Measurements from ENCODE around the gene ZNF469. TPM values are rescaled to one million over a fixed set of nuclear protein-coding genes. Genes with fewer than 3 reads are reported as not detected.
"Not testable (repeated sequence)": the region's sequence is repeated elsewhere in the genome, so short reads cannot be mapped to it uniquely, and the experiment has no call there.

Gene ZNF469
- total RNA-seq, 1 donor from 2014 or later: 0.41 TPM

- DNase-seq (ENCODE audit: low spot score in 2 of 2) (no peak), FAIRE-seq (no peak)
These were observed 26.0 kb upstream of the ZNF469 start for GRCh38 chr16:88356727-88357199.

GRCh38 chr16:88357317-88358022 lies 25.3 kb upstream of the ZNF469 start:
- FAIRE-seq (no peak), DNase-seq (ENCODE audit: low spot score in 2 of 2) (no peak)

- FAIRE-seq: no peak
- DNase-seq (ENCODE audit: low spot score in 2 of 2): no peak
These were observed 24.7 kb upstream of the ZNF469 start for GRCh38 chr16:88358023-88358420.

- no peak for FAIRE-seq
- DNase-seq (ENCODE audit: low spot score in 2 of 2): no peak
These were observed 23.8 kb upstream of the ZNF469 start for GRCh38 chr16:88359008-88359407.

GRCh38 chr16:88360401-88360800 lies 22.4 kb upstream of the ZNF469 start:
- DNase-seq (ENCODE audit: low spot score in 2 of 2); FAIRE-seq: not testable (repeated sequence)

GRCh38 chr16:88360999-88361398 lies 21.8 kb upstream of the ZNF469 start:
- FAIRE-seq: no peak

GRCh38 chr16:88361775-88362174 lies 21.0 kb upstream of the ZNF469 start:
- DNase-seq (ENCODE audit: low spot score in 2 of 2) (no peak), FAIRE-seq (no peak)

More at GRCh38 chr16:88360999-88361398, 21.8 kb upstream of the ZNF469 start:
- no peak for DNase-seq (ENCODE audit: low spot score in 2 of 2)

- DNase-seq (ENCODE audit: low spot score in 2 of 2): no peak
- FAIRE-seq: no peak
These were observed 19.4 kb upstream of the ZNF469 start for GRCh38 chr16:88363239-88363891.

- FAIRE-seq (no peak), DNase-seq (ENCODE audit: low spot score in 2 of 2) (no peak)
These were observed 17.4 kb upstream of the ZNF469 start for GRCh38 chr16:88365244-88365865.

- FAIRE-seq: no peak
- DNase-seq (ENCODE audit: low spot score in 2 of 2): no peak
These were observed 16.6 kb upstream of the ZNF469 start for GRCh38 chr16:88366032-88366703.

- no peak for FAIRE-seq
- no peak for DNase-seq (ENCODE audit: low spot score in 2 of 2)
These were observed 16.1 kb upstream of the ZNF469 start for GRCh38 chr16:88366704-88367047.

GRCh38 chr16:88367560-88367959 lies 15.2 kb upstream of the ZNF469 start:
- DNase-seq (ENCODE audit: low spot score in 2 of 2) (no peak), FAIRE-seq (no peak)

GRCh38 chr16:88368036-88368435 lies 14.7 kb upstream of the ZNF469 start:
- no peak for FAIRE-seq
- no peak for DNase-seq (ENCODE audit: low spot score in 2 of 2)

GRCh38 chr16:88368994-88369393 lies 13.8 kb upstream of the ZNF469 start:
- DNase-seq (ENCODE audit: low spot score in 2 of 2) (no peak), FAIRE-seq (no peak)

GRCh38 chr16:88369447-88370008 lies 13.2 kb upstream of the ZNF469 start:
- DNase-seq (ENCODE audit: low spot score in 2 of 2) (no peak), FAIRE-seq (no peak)

- DNase-seq (ENCODE audit: low spot score in 2 of 2) (no peak), FAIRE-seq (no peak)
These were observed 12.4 kb upstream of the ZNF469 start for GRCh38 chr16:88370365-88370764.

GRCh38 chr16:88372522-88372921 lies 10.2 kb upstream of the ZNF469 start:
- DNase-seq (ENCODE audit: low spot score in 2 of 2): no peak
- no peak for FAIRE-seq

- no peak for FAIRE-seq
- no peak for DNase-seq (ENCODE audit: low spot score in 2 of 2)
These were observed 9.5 kb upstream of the ZNF469 start for GRCh38 chr16:88373211-88373610.

- DNase-seq (ENCODE audit: low spot score in 2 of 2) (no peak), FAIRE-seq (no peak)
These were observed 8.7 kb upstream of the ZNF469 start for GRCh38 chr16:88373927-88374492.

- DNase-seq (ENCODE audit: low spot score in 2 of 2) (no peak), FAIRE-seq (no peak)
These were observed 8.0 kb upstream of the ZNF469 start for GRCh38 chr16:88374736-88375135.
